GM11168 (cell line): ENCODE results near the gene C16orf74.

Experiments used
- in situ Hi-C: fragments of 300-500 bp; cut with MboI; formaldehyde crosslinking; loops from one replicate; pipeline ENCODE4 v1.12.0; 2022; ENCODE audit warnings: low sequenced_read_pairs; ENCODE audit not compliant: unreplicated experiment

The C16orf74 gene

DNA sequence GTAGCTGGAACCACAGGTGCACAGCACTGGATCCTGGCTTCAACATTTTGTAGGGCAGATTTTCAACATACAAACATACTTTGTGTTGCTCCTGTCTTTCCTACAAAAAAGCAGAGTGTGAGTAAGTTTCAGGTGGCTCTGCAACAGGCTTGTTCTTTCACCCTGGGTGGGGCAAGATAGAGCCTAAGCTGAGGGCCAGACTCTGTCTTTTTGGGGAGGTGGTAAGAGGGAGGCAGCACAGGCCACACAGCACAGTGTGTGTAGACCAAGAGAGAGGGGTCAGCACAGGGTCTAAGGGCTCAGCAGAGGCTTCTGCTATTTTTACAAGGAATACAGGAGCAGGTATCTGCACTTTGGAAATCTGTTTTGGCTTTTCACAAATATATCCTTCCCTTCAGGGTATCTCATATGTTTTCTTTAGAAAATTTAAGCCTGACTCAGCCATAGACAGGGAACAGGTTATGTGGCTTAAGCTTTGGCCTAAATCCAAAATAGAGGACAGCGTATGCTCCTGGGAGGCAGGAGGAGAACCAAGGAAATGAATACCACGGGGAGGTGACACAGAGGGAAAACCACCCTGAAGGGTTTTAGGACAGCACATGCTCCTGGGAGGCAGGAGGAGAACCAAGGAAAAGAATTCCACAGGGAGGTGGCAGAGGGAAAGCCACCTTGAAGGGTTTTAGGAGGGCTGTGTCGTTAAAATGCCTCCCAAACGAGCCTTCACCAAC is 26.9 kb upstream of the C16orf74 start:
- in situ Hi-C loops: no loop called here

DNA sequence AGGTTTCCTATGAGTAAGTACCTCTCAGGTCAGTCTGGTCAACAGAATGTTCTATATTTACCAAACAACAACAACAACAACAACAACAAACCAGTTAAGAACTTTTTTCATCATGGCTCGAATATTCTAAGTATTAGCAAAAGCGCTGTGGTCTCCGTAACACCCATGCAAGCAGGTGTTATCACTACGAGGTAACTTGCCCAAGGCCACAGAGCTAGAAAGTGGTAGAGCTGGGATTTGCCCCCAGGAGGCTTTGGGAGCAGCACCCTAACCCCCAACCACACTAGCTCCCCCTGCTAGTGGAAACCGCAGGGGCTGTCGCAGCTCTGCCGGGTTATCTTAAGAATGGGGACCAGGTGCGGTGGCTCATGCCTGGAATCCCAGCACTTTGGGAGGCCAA is 23.9 kb upstream of the C16orf74 start:
- in situ Hi-C loops: no loop called here

DNA sequence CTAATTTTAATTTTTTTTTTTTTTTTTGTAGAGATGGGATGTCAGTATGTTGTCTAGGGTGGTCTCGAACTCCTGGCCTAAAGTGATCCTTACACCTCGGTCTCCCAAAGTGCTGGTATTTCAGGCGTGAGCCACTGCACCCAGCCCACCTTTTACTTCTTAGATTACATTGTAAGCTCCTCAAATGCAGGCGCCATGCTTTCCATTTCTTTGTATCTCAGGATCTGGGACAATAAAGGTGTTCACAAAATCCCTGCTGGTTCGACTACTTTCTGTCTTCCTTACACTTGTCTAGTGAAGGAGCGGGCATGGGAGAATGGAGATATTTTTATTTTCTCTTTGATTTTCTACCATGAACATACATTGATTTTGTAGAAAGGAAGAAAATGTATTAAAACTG is 23.2 kb upstream of the C16orf74 start:
- in situ Hi-C loops: no loop called here

DNA sequence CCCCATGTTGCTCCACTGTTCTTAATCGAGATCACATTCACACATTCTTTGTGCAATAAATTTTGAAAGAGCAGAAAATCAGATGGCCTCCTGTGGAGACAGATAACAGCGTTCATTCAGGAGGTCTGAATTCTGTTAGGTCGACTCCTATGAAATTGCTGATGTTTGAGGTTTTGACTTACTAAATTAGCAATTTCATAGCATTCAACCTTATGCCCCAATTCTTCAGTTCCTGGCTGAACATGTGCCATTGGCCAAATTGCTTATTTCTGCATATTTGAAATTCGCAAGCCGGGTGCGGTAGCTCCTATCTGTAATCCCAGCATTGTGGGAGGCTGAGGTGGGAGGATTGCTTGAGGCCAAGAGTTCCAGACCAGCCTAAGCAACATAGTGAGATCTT is 22.1 kb upstream of the C16orf74 start:
- in situ Hi-C loops: no loop called here

DNA sequence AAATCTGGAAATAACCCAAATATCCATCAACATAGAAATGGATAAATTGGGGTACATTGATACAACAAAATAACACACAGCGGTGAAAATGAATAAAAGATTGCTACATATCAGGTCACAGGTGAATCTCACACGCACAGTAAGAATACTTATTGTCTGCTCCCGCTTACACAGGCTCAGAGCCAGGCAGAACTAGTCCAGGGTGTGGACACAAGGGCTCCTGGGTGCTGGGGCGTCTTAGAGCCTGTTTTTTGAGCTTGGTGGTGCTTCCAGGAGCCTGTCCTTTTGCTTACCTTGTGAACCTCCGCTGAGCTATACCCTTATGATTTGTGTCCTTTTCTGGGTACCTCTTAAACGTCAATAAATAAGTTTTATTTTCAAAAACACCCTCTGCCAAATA is 19.8 kb upstream of the C16orf74 start:
- in situ Hi-C loops: no loop called here

DNA sequence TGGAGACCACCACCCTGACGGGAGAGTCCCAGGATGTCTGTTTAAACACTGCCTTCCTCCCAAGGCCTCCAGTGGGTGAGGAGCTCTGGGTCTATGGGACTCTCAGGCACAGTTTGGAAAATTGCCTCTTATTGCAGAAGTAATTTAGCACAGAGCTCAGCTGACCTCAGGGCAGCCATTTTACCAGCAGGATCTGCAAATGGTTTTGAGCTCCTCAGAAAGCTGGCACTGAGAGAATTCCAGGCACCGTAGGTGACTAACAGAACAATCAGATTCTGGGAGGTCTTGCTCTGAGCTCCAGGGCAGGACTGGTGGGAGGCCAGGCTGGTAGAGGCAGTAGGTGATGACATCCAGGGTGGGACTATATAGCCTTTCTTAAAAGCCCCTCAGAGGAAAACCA is 17.3 kb upstream of the C16orf74 start:
- in situ Hi-C loops: no loop called here

DNA sequence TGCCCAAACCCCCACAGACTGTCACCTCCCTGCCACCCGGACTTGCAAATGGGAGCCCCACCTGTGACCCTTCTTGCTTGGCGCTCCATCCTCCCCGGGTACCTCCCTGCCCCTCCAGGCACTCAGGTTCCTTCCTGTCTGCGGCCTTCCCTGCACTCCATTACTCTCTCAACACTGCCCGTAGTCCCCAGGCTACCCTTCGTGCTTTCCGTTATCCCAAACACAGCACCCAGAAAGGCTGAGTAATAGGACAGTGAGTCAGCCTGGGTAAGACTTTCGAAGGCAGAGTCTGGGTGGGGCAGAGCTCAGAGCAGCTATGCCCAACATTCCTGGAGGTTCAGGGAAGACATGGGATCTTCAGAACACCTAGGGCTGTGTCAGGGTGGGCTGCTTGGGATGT is 16.6 kb upstream of the C16orf74 start:
- in situ Hi-C loops: no loop called here

DNA sequence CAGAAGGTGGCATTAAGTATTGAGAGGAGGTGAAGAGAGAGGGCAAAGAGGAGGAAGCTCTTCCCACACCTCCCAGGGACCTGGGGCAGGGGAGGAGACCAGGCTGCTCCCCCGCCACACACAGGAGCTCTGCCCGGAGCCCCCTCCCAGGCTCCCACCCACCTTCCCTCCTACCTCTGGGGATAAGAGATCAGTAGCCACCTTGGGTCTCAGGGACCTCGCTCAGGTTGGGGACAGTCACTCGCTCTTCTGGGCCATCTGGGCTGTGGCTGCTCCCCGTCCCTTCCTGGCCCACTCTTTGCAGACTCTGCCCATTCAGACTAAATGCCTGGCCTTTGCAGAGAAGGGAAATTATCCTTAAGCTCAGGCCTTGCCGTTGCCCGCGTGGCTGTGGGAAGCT is 14.9 kb upstream of the C16orf74 start:
- in situ Hi-C loops: no loop called here

DNA sequence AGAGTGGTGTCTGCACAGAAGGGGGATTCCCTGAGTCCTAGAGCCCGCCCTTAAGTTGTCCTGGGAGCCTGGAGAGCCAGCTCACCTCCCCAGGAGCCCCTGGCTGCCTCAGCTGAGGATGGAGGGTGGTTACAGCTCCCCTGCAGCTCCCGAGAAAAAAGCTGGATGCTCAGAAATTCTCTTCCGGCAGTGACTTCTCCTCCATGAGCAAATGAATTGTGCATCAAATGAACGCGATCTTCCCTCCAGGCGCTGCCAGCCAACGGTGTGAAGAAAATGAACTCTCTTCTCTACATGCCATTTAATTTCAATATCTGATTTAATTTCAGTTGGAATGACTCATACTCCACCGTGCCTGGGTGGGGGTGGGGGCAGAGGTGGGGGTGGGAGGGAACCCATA is 14.3 kb upstream of the C16orf74 start:
- in situ Hi-C loops: no loop called here

DNA sequence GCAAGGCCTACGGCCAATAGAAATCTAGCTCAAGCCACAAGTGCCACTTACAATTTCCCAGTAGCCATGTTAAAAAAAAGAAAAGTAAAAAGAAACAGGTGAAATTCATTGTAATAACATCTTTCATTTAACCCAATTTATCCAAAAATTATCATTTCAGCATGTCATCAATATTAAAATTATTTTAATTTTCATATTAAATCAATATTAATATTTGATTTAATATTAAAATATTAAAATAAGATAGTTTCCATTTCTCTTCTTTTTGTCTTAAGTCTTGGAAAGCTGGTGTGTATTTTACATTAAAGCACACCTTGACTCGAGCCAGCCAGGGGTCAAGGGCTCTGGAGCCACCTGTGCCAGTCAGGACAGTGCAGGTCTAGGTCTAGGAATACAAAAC is 12.7 kb upstream of the C16orf74 start:
- in situ Hi-C loops: no loop called here

DNA sequence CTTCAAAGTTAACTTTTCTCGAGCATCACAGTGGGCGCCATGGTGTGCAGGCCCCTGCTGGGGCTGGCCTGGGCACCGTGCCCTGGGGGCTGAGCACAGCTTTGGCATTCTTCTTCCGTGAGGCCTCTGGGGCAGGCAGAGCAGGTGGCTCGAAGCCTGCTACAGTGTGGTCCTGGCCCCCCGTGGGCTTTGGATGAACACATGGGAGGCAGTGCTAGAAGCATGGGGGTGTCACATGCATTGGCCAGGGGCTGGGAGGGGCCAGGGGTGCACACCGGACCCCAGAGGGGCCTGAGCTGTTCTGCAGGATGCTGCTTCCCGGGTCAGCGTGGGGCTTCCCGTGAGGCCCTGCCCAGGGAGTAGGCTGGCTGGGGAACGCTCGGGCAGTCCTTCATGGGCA is 12.1 kb upstream of the C16orf74 start:
- in situ Hi-C loops: no loop called here

DNA sequence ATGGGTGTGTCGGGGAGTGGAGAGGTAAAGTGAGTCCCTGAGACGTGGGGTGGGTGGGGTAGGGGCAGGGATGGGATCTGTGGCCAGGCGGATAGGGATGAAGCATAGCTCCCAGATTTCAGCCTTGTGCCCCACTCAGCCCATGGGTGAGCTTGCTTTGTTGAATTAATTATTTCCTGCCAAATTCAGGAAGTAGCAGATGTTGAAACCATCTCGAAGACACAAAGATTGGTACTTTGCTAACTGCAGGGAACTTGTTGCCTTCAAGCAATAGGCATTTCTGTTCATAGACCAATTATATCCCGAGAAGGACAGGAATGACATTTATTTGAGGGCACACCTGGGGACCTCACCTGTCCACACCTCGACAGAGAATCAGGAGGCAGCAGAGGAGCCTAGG is 11.0 kb upstream of the C16orf74 start:
- in situ Hi-C loops: no loop called here

DNA sequence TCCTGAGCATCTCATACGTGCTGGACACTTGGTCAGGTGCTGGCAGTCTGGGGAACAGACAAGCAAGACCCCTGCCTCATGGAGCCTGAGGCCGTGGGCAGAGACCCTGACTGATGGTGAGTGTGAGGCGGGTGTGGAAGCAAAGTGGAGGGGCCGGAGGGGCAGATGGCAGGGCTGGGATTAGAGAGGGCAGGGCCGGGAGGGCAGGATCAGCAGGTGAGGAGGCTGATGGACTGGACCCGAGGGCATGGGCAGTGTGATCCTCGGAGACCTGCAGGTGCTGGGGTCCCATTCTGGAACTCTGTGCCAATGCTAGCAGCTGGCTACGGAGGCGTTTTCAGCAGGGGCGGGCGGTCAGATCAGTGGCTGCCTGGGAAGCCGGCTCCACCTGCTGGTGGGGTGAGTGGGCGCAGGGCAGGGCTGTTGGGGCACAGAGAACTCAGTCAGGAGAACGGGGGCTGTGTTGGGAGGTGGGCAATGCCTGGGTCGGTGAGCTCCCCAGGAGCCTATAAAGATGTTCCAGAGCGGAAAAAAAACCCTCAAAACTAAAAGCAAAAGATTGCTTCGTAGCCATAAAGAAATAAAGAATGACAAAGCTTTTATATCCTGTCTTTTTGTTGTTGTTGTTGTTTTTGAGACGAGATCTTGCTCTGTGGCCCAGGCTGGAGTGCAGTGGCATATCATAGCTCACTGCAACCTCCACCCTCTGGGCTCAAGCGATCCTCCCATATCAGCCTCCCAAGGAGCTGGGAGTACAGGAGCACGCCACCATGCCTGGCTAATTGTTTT is 8.9 kb upstream of the C16orf74 start:
- in situ Hi-C loops: no loop called here

DNA sequence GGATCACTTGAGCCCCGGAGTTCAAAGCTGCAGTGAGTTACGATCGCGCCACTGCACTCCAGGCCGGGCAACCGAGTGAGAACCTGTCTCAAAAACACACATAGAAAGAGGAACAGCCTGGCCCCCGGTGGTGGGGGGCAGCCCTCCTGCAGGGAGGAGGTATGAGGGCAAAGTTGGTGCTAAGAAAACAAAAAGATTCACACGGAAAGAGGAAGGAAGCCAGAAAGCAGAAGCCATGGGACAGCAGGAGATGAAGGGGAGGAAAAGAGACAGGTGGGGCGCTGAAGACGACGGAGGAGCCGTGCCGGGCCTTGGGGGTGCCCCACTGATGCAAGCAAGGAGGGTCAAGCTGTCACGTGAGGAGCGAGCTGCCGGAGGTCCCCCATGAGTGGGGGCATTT is 8.2 kb upstream of the C16orf74 start:
- in situ Hi-C loops: no loop called here

DNA sequence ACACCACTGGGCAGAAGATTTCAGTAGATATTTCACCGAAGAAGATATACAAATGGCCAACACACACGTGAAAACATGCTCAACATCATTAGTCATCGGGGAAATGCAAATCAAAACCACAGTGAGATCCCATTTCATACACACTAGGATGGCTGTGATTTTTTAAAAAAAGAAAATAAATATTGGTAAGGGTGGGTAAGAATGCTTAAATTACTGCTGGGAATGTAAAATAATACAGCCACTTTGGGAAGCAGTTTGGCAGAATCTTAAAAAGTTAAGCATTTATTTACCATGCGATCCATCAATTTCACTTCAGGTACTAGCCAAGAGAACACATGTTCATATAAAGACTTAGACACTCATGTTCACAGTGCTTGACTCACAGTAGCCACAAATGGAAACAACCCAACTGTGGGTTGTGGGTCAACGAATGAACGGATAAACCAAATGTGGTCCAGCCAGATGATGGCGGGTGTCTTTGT is 6.5 kb upstream of the C16orf74 start:
- in situ Hi-C loops: no loop called here

DNA sequence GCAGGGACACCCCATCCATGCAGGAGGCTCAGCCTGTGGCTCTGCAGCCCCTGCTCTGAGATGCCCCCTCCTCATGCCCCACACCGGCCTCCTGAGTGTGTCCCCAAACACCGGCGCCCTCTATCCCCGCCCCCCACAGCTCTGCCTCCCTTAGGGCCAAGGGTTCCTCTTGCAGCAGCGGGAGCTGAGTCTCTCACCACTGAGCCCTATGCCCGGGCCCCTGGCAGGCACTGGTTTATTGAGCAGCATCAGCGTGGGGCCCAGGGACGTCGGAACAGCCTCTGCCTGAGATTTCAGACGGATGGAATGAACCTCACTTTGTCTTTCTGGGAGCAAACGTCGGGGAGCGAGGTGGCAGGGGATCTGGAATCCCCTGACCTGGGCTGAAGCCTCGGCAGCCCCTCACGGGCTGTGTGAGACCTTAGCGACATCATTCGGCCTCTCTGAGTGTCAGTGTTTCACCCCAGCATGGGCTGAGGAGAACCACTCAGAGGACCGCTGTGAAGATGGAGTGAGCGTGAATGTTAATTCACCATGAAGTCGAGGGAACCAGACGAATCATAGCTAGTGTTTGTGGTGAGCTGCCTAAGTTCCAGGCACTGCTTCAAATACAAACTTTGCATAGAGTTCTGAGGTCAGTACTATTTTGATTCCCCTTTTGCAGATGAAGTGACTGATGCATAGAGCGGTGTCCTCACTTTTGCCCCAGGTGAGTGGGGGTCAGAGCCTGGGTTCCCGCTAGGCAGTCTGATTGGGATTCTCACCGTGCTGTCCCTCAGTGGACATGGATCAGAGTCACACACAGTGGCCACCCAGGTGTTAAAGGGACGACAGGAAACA is 5.3 kb upstream of the C16orf74 start:
- in situ Hi-C loops: no loop called here

DNA sequence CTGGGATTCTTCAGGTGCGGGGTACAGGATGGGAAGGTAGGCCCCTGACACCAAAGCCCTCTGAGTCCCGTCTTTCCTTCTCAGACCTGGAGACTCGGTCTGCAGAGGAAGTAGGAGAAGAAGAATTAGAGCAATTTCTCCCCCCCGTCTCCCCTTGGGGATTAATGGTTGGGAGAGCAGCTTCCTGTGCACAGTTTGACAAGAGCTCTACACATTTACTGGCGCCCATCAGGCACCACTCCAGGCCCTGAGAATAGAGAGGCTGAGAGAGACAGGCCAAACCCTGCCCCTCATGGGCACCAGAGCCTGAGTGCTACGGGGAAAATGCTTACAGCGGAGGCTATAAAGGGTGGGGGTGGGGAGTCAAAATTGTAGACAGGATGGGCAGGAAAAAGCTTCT is 3.5 kb upstream of the C16orf74 start:
- in situ Hi-C loops: no loop called here

DNA sequence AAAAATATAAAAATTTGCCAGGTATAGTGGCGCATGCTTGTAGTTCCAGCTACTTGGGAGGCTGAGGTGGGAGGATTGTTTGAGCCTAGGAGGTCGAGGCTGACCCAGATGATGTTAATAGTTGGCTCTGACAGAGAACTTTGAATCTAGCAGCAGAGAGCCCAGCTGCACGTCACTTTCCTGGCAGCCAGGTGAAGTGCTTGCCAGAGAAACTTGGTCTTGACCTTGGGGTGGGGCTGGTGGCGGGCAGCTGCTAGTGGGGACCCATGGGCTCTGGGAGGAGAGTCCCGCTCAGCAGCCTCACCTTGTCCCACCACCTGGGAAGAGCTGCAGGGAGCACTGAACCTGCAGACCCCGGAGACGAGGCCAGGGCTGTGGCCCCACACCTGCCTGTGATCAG is 3.1 kb upstream of the C16orf74 start:
- in situ Hi-C loops: no loop called here

DNA sequence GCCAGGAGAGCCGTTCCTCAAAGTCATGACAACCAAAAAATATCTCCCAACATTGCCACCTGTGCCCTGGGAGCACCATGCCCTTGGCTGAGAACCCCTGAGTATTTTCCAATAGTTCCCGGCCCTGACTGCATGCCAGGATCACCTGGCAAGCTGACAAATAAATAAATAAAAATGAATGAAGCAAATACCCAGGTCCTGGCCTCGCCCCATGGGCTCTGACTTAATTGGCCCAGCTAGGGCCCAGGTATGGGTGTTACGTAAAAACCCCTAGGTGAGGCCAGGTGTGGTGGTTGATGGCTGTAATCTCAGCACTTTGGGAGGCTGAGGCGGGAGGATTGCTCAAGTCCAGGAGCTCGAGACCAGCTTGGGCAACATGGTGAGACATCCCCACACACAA is 2.7 kb upstream of the C16orf74 start:
- in situ Hi-C loops: no loop called here

DNA sequence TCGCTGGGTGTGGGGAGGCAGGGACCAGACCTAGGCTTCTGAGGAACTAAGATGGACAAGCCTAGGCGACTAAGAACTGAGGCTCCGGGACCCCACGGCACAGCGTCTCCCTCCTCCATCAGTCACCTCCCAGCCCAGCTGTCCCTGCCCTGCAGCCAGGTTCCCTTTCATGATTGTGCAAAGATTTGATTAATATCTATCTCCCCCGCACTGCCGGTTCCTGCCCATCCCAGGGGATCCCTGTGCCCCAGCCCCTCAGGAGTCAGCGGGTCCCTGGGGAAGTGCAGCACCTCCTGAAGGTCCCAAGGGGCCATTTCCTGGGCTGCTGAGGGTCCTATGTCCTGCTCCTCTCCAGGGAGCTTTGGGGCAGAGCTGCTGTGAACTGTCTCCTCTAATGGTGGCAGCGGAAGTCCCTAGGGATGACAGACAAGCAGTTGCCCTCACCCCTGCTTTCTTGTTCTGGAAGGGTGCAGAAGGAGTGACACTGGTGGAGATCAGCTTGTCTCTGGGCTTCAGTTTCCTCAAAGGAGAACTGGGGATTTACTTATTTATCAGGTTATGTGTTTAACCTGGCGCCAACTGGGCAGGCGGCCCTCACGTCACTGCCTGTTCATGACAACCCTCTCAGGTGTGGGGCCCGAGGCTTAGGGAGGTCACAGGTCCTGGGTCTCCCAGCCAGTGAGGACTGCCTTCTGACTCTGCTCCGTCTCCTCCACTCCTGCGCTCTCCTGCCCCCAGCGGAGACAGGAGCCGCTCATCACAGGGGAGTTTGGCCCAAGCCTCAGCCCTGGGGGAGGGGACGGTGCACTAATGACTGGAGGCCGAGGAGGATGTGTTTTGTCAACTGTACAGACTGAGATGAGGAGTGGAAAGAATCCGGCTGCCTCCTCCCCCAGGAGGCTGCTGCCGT is 1.9 kb upstream of the C16orf74 start:
- in situ Hi-C loops: no loop called here
